SJCRH30 (cell line): ENCODE data around the gene ZNF556. TPM values are rescaled to one million over a fixed set of nuclear protein-coding genes. Genes with fewer than 3 reads are reported as not detected.
"Not testable (repeated sequence)": the region's sequence is repeated elsewhere in the genome, so short reads cannot be mapped to it uniquely, and the experiment has no call there.

ENCODE experiments used
- DNase-seq, 2 experiments: peaks; one replicate each; pipeline ENCODE4 v3.0.0-alpha.2; 2015 to 2020
- H3K27ac ChIP-seq: fragments of 250-450 bp; sonication (Bioruptor Pico); 2 replicates; pipeline ENCODE4 v1.5.1; 2020; ENCODE audit warnings: mild to moderate bottlenecking, moderate library complexity
- H3K27me3 ChIP-seq: fragments of 250-450 bp; sonication (Bioruptor Pico); 2 replicates; pipeline ENCODE4 v1.5.1; 2020; ENCODE audit warnings: mild to moderate bottlenecking, moderate library complexity
- H3K36me3 ChIP-seq: fragments of 250-450 bp; sonication (Bioruptor Pico); 2 replicates; pipeline ENCODE4 v1.5.1; 2020; ENCODE audit warnings: mild to moderate bottlenecking, moderate library complexity
- H3K4me1 ChIP-seq: fragments of 250-450 bp; sonication (Bioruptor Pico); 2 replicates; pipeline ENCODE4 v1.5.1; 2020; ENCODE audit warnings: mild to moderate bottlenecking, moderate library complexity
- H3K4me3 ChIP-seq: fragments of 250-450 bp; sonication (Bioruptor Pico); 2 replicates; pipeline ENCODE4 v1.5.1; 2020; ENCODE audit warnings: mild to moderate bottlenecking, moderate library complexity
- H3K9me3 ChIP-seq: fragments of 250-450 bp; sonication (Bioruptor Pico); replicated peaks from 2 replicates; pipeline ENCODE4 v1.5.1; 2020; ENCODE audit warnings: mild to moderate bottlenecking, moderate library complexity
- total RNA-seq: library from RNA; depleted of rRNA; stranded (reverse); fragments of >200 nt; shearing (Covaris generic); gene quantifications from 2 replicates; pipeline ENCODE4 v1.2.3, GENCODE V29; 2014

ZNF556 gene
- total RNA-seq, 1 experiment from 2014 or later = 21.3 TPM

- peaks cover 69% of the 10 kb centered on the region for H3K36me3 ChIP-seq
- peaks cover 11% of the 10 kb centered on the region; the same call in 1 of the 2 replicates for H3K9me3 ChIP-seq
- H3K4me3 ChIP-seq, H3K27ac ChIP-seq, H3K4me1 ChIP-seq, H3K27me3 ChIP-seq, DNase-seq: not testable (repeated sequence)
Observed at GRCh38 chr19:2872175-2872574, 5.0 kb downstream of the ZNF556 start.

GRCh38 chr19:2877398-2878331, 10.5 kb downstream of the ZNF556 start:
- DNase-seq = no peak
- Histone ChIP-seq H3K27me3 (no peaks in the 10 kb centered on the region), H3K4me3 (no peak overlapping the region)

GRCh38 chr19:2883686-2884439, 16.7 kb downstream of the ZNF556 start:
- Histone ChIP-seq H3K27me3 (no peaks in the 10 kb centered on the region), H3K9me3 (peaks cover 10% of the 10 kb centered on the region), H3K36me3 (peaks cover 27% of the 10 kb centered on the region), H3K4me1 (peaks cover 4% of the 10 kb centered on the region), H3K4me3 (no peak overlapping the region), H3K27ac (no peak overlapping the region)
- DNase-seq = no peak

More at GRCh38 chr19:2877398-2878331, 10.5 kb downstream of the ZNF556 start:
- Histone ChIP-seq H3K4me1 (no peaks in the 10 kb centered on the region), H3K27ac (no peak overlapping the region), H3K9me3 (peaks cover 33% of the 10 kb centered on the region), H3K36me3 (peaks cover 87% of the 10 kb centered on the region)

- H3K4me3 ChIP-seq = no peak overlapping the region
- no peaks in the 10 kb centered on the region; the same call in 1 of the 2 replicates for H3K9me3 ChIP-seq
- no peak overlapping the region for H3K27ac ChIP-seq
- no peak for DNase-seq
- no peaks in the 10 kb centered on the region for H3K27me3 ChIP-seq
- H3K36me3 ChIP-seq = peaks cover 10% of the 10 kb centered on the region; the same call in 1 of the 2 replicates
- H3K4me1 ChIP-seq = peaks cover 4% of the 10 kb centered on the region
Observed at GRCh38 chr19:2885736-2886135, 18.6 kb downstream of the ZNF556 start.

GRCh38 chr19:2887391-2887914, 20.3 kb downstream of the ZNF556 start:
- H3K9me3 ChIP-seq = no peaks in the 10 kb centered on the region
- no peak overlapping the region for H3K4me3 ChIP-seq
- peak; percentile 47 to 85 for DNase-seq
- no peaks in the 10 kb centered on the region for H3K36me3 ChIP-seq
- no peak overlapping the region for H3K27ac ChIP-seq
- peaks cover 4% of the 10 kb centered on the region for H3K4me1 ChIP-seq
- no peaks in the 10 kb centered on the region for H3K27me3 ChIP-seq

GRCh38 chr19:2888731-2889224, 21.6 kb downstream of the ZNF556 start:
- Histone ChIP-seq H3K4me3 (peak overlapping the region; percentile 61), H3K27ac (peak overlapping the region; percentile 82), H3K9me3 (no peaks in the 10 kb centered on the region), H3K4me1 (peaks cover 4% of the 10 kb centered on the region), H3K27me3 (no peaks in the 10 kb centered on the region), H3K36me3 (no peaks in the 10 kb centered on the region)
- DNase-seq = peak; percentile 86 to 88

GRCh38 chr19:2890531-2890930, 23.4 kb downstream of the ZNF556 start:
- DNase-seq, H3K27ac ChIP-seq, H3K9me3 ChIP-seq, H3K4me1 ChIP-seq, H3K27me3 ChIP-seq, H3K4me3 ChIP-seq, H3K36me3 ChIP-seq: not testable (repeated sequence)

GRCh38 chr19:2896694-2897093, 29.6 kb downstream of the ZNF556 start:
- Histone ChIP-seq H3K27ac (no peak overlapping the region), H3K9me3 (0 out of 2 replicates have a peak, but pooled peaks cover 4% of the 10 kb centered on the region), H3K4me3 (no peak overlapping the region), H3K36me3 (no peaks in the 10 kb centered on the region), H3K4me1 (no peaks in the 10 kb centered on the region), H3K27me3 (no peaks in the 10 kb centered on the region)
- no peak for DNase-seq

- H3K27ac ChIP-seq = peak within 1 kb of the TSS; percentile 95
- H3K9me3 ChIP-seq = 0 out of 2 replicates have a peak, but pooled peaks cover 4% of the 10 kb centered on the region
- no peaks in the 10 kb centered on the region for H3K27me3 ChIP-seq
- peak; percentile 99 to 100 for DNase-seq
- H3K4me3 ChIP-seq = peak within 1 kb of the TSS; percentile 89
- H3K4me1 ChIP-seq = peaks cover 27% of the 10 kb centered on the region
- H3K36me3 ChIP-seq = peaks cover 3% of the 10 kb centered on the region; the same call in 1 of the 2 replicates
Observed at GRCh38 chr19:2900296-2901252, 33.4 kb downstream of the ZNF556 start, which contains the start of gene ZNF57. ZNF57 (plus strand) TSS chr19:2900928; CDS start chr19:2901046, 118 bp downstream.

- no peaks in the 10 kb centered on the region; the same call in 1 of the 2 replicates for H3K9me3 ChIP-seq
- H3K27ac ChIP-seq = peak overlapping the region; percentile 95
- peak; percentile 74 to 83 for DNase-seq
- peaks cover 15% of the 10 kb centered on the region; the same call in 1 of the 2 replicates for H3K36me3 ChIP-seq
- peaks cover 27% of the 10 kb centered on the region for H3K4me1 ChIP-seq
- no peaks in the 10 kb centered on the region for H3K27me3 ChIP-seq
- H3K4me3 ChIP-seq = peak overlapping the region; percentile 89
Observed at GRCh38 chr19:2902590-2903218, 35.6 kb downstream of the ZNF556 start.

GRCh38 chr19:2903326-2903725, 36.2 kb downstream of the ZNF556 start:
- H3K4me3 ChIP-seq = peak overlapping the region; percentile 89
- peak overlapping the region; percentile 95 for H3K27ac ChIP-seq
- peaks cover 18% of the 10 kb centered on the region; the same call in 1 of the 2 replicates for H3K36me3 ChIP-seq
- peak; percentile 67 to 77 for DNase-seq
- peaks cover 27% of the 10 kb centered on the region for H3K4me1 ChIP-seq
- H3K9me3 ChIP-seq, H3K27me3 ChIP-seq: not testable (repeated sequence)

GRCh38 chr19:2905918-2906519, 38.9 kb downstream of the ZNF556 start:
- Histone ChIP-seq H3K36me3 (peaks cover 22% of the 10 kb centered on the region; the same call in 1 of the 2 replicates), H3K27ac (no peak overlapping the region), H3K27me3 (no peaks in the 10 kb centered on the region), H3K9me3 (peaks cover 2% of the 10 kb centered on the region; the same call in 1 of the 2 replicates), H3K4me3 (no peak overlapping the region), H3K4me1 (peaks cover 32% of the 10 kb centered on the region)
- DNase-seq = no peak
